OCI-LY3 (cell line): Measurements from ENCODE around the gene SPRY4.

Source experiments
- H2AFZ ChIP-seq: fragments of 200-600, 300-600 bp; shearing (Covaris generic); 2 replicates; pipeline ENCODE4 v1.6.0; 2014; ENCODE audit warnings: antibody characterized with exemption, low read depth, low read length
- H3K27ac ChIP-seq: fragments of 200-600, 300-600 bp; sonication (generic); 2 replicates; pipeline ENCODE4 v1.5.1; 2014; ENCODE audit warnings: mild to moderate bottlenecking, low read length, moderate library complexity, mixed read lengths
- H3K27me3 ChIP-seq: fragments of 200-600, 300-600 bp; sonication (generic); 2 replicates; pipeline ENCODE4 v1.6.1; 2014; ENCODE audit warnings: low read depth, low read length, mixed read lengths
- H3K36me3 ChIP-seq: fragments of 200-600, 300-600 bp; sonication (generic); replicated peaks from 2 replicates; pipeline ENCODE3; 2014; ENCODE audit warnings: low read depth, low read length, mixed read lengths
- H3K4me1 ChIP-seq: fragments of 300-600, 200-600 bp; sonication (generic); 2 replicates; pipeline ENCODE4 v1.6.1; 2014; ENCODE audit warnings: low read length, mixed read lengths
- H3K4me2 ChIP-seq: fragments of 200-600, 300-600 bp; sonication (generic); 2 replicates; pipeline ENCODE4 v1.6.1; 2014; ENCODE audit warnings: low read length, mixed read lengths
- H3K4me3 ChIP-seq: fragments of 300-600, 200-600 bp; sonication (generic); 2 replicates; pipeline ENCODE4 v1.5.1; 2014; ENCODE audit warnings: antibody characterized with exemption, mild to moderate bottlenecking, low read length, moderate library complexity
- H3K79me2 ChIP-seq: fragments of 300-600, 200-600 bp; shearing (Covaris generic); 2 replicates; pipeline ENCODE4 v1.6.1; 2014; ENCODE audit warnings: mild to moderate bottlenecking, low read length, mixed read lengths
- H3K9ac ChIP-seq: fragments of 300-600, 200-600 bp; shearing (Covaris generic); 2 replicates; pipeline ENCODE4 v1.6.0; 2014; ENCODE audit warnings: mild to moderate bottlenecking, low read length, moderate library complexity
- H3K9me3 ChIP-seq: fragments of 200-600, 300-600 bp; shearing (Covaris generic); 2 replicates; pipeline ENCODE4 v1.6.1; 2014; ENCODE audit warnings: low read length, mixed read lengths; ENCODE audit not compliant: insufficient read depth
- H4K20me1 ChIP-seq: fragments of 200-600, 300-600 bp; sonication (generic); 2 replicates; pipeline ENCODE4 v1.6.1; 2016; ENCODE audit warnings: low read length, mixed read lengths; ENCODE audit not compliant: insufficient read depth
- CTCF ChIP-seq: fragments of 200-600, 300-600 bp; sonication (generic); IDR thresholded peaks from 2 replicates; pipeline ENCODE4 v1.5.1; 2014; ENCODE audit warnings: antibody characterized with exemption, low read length, low read depth
- EZH2phosphoT487 ChIP-seq: fragments of 200-600 bp; shearing (Covaris generic); IDR thresholded peaks from 2 replicates; pipeline ENCODE4 v1.6.1; 2018; ENCODE audit warnings: antibody characterized with exemption, mixed run types, low read depth

Gene SPRY4

GRCh38 chr5:142314109-142314508 is 10.7 kb downstream of the SPRY4 start:
- Histone ChIP-seq H3K9me3 (no peaks in the 10 kb centered on the region), H3K9ac (no peak overlapping the region), H3K36me3 (no peaks in the 10 kb centered on the region), H4K20me1 (no peaks in the 10 kb centered on the region), H3K4me2 (no peak overlapping the region), H3K4me1 (no peaks in the 10 kb centered on the region), H3K27ac (no peak overlapping the region), H3K4me3 (no peak overlapping the region), H2AFZ (no peak overlapping the region), H3K27me3 (no peaks in the 10 kb centered on the region), H3K79me2 (no peaks in the 10 kb centered on the region)
- TF ChIP-seq EZH2phosphoT487 (no peak), CTCF (no peak)

- Histone ChIP-seq H4K20me1 (no peaks in the 10 kb centered on the region), H3K27me3 (no peaks in the 10 kb centered on the region), H3K4me2 (no peak overlapping the region), H2AFZ (no peak overlapping the region), H3K9me3 (no peaks in the 10 kb centered on the region), H3K27ac (no peak overlapping the region), H3K36me3 (no peaks in the 10 kb centered on the region), H3K4me1 (no peaks in the 10 kb centered on the region), H3K4me3 (no peak overlapping the region), H3K79me2 (no peaks in the 10 kb centered on the region), H3K9ac (no peak overlapping the region)
- TF ChIP-seq EZH2phosphoT487 (no peak), CTCF (no peak)
Observed at GRCh38 chr5:142313682-142314081, 11.1 kb downstream of the SPRY4 start.

GRCh38 chr5:142313275-142313674 is 11.5 kb downstream of the SPRY4 start:
- Histone ChIP-seq H3K4me2 (no peak overlapping the region), H3K4me1 (no peaks in the 10 kb centered on the region), H3K36me3 (no peaks in the 10 kb centered on the region), H3K27ac (no peak overlapping the region), H3K4me3 (no peak overlapping the region), H3K79me2 (no peaks in the 10 kb centered on the region), H3K9me3 (no peaks in the 10 kb centered on the region), H2AFZ (no peak overlapping the region), H3K27me3 (no peaks in the 10 kb centered on the region), H4K20me1 (no peaks in the 10 kb centered on the region), H3K9ac (no peak overlapping the region)
- TF ChIP-seq CTCF (no peak), EZH2phosphoT487 (no peak)

GRCh38 chr5:142312399-142312798 is 12.4 kb downstream of the SPRY4 start:
- no peaks in the 10 kb centered on the region for H3K36me3 ChIP-seq
- no peaks in the 10 kb centered on the region for H3K9me3 ChIP-seq
- no peaks in the 10 kb centered on the region for H3K4me1 ChIP-seq
- H3K4me3 ChIP-seq = no peak overlapping the region
- no peak overlapping the region for H3K4me2 ChIP-seq
- no peaks in the 10 kb centered on the region for H3K79me2 ChIP-seq
- no peak overlapping the region for H3K9ac ChIP-seq
- TF ChIP-seq CTCF = no peak
- TF ChIP-seq EZH2phosphoT487 = no peak
- H3K27ac ChIP-seq = no peak overlapping the region
- no peak overlapping the region for H2AFZ ChIP-seq
- no peaks in the 10 kb centered on the region for H3K27me3 ChIP-seq
- no peaks in the 10 kb centered on the region for H4K20me1 ChIP-seq
